H1 (cell line): Measurements from ENCODE around the gene C20orf96. TPM values are rescaled to one million over a fixed set of nuclear protein-coding genes. Genes with fewer than 3 reads are reported as not detected.

Source experiments
- SIN3A ChIP-seq, 2 experiments: IDR thresholded peaks in 1 of 2; conservative IDR thresholded peaks in 1 of 2; 2 replicates each; pipeline ENCODE4 v1.6.1; 2011 to 2012; ENCODE audit warnings: low read length in 2 of 2, improper control_type of control experiment in 1 of 2, low read depth in 1 of 2, mild to moderate bottlenecking in 1 of 2
- polyA plus RNA-seq, 7 experiments: library from polyadenylated mRNA; depleted of rRNA in 3 of 7; stranded (reverse) in 5 of 7; unstranded in 2 of 7; fragments of >200 nt in 5 of 7; fragments of 200-250 nt in 2 of 7; gene quantifications; 1 replicate in 5 of 7; 2 replicates in 1 of 7; 4 replicates in 1 of 7; pipeline versions ENCODE4 v1.2.1 to v1.2.3, GENCODE V29; 2011 to 2013; ENCODE audit warnings: missing spikeins in 2 of 7, mixed read lengths in 2 of 7
- total RNA-seq: library from RNA; stranded (reverse); fragmentation: NEBNext Ultra II Directional; extraction: Animal tissue kit (Norgen Biotek cat#: 25700); gene quantifications from 2 replicates; pipeline ENCODE4 v1.2.1, GENCODE V29; 2021
- TF ChIP-seq, protein P1 (sequence below): IDR thresholded peaks from 2 replicates; pipeline ENCODE4 v1.6.1; 2012; ENCODE audit warnings: inconsistent platforms

The C20orf96 gene
- total and polyA plus RNA-seq, 2 of the 8 experiments (the other 6 are each of a cell fraction or from before 2014, with no cell fraction given), result 19.2 to 21.0 TPM

DNA sequence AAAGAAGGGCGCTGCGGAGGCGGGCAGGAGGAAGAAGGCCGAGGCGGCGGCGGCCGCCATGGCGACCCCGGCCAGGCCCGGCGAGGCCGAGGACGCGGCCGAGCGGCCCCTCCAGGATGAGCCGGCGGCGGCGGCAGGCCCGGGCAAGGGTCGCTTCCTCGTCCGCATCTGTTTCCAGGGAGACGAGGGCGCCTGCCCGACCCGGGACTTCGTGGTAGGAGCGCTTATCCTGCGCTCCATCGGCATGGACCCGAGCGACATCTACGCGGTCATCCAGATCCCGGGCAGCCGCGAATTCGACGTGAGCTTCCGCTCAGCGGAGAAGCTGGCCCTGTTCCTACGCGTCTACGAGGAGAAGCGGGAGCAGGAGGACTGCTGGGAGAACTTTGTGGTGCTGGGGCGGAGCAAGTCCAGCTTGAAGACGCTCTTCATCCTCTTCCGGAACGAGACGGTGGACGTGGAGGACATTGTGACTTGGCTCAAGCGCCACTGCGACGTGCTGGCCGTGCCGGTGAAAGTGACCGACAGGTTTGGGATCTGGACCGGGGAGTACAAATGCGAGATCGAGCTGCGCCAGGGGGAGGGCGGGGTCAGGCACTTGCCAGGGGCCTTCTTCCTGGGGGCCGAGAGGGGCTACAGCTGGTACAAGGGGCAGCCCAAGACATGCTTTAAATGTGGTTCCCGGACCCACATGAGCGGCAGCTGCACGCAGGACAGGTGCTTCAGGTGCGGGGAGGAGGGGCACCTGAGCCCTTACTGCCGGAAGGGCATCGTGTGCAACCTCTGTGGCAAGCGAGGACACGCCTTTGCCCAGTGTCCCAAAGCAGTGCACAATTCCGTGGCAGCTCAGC is 7.6 kb upstream of the C20orf96 start (continued):
- TF ChIP-seq SIN3A (conservative IDR thresholded peaks at IDR 0.05 in 1 of 2, IDR thresholded peaks at IDR 0.05 in 1 of 2; ENCODE audit: low read depth in 1 of 2, low read length in 2 of 2), result 0 out of 4 replicates have a peak, but pooled peaks of 1 of the 2 experiments have one; percentile 55
- TF ChIP-seq, protein P1, sequence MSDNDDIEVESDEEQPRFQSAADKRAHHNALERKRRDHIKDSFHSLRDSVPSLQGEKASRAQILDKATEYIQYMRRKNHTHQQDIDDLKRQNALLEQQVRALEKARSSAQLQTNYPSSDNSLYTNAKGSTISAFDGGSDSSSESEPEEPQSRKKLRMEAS, result peak; percentile 43
